T-cell (primary cell): ENCODE data around the gene SLC24A3. TPM values are rescaled to one million over a fixed set of nuclear protein-coding genes. Genes with fewer than 3 reads are reported as not detected.

ENCODE experiments used
- ATAC-seq, 4 experiments: fragments of 200-7000 bp in 3 of 4; fragments of 150-1000 bp in 1 of 4; cut with Tn5 transposase; replicated peaks in 1 of 4; 1 replicate in 3 of 4; 2 replicates in 1 of 4; pipeline ENCODE4 v1.10.0; 2021; ENCODE audit warnings: moderate library complexity in 3 of 4, mild to moderate bottlenecking in 2 of 4, moderate number of reproducible peaks in 1 of 4
- CTCF ChIA-PET, 2 donors: fragments of 300-600 bp; sonication (Branson Sonifier 250); formaldehyde crosslinking; loops; one replicate each; lab custom pipeline; 2022; ENCODE audit warnings: antibody characterized with exemption in 2 of 2; lab: Charles Lee
- POLR2A ChIA-PET, 2 donors: fragments of 300-600 bp; sonication (Branson Sonifier 250); formaldehyde crosslinking; loops; one replicate each; lab custom pipeline; 2022; ENCODE audit warnings: antibody characterized with exemption in 2 of 2; lab: Charles Lee
- DNase-seq, 35 experiments: peaks; one replicate each; pipeline versions ENCODE4 v3.0.0 to v3.0.0-alpha.2; 2013 to 2023
- H3K27ac ChIP-seq: one replicate; pipeline ENCODE4 v1.5.1; 2013; ENCODE audit warnings: low read length
- H3K27me3 ChIP-seq, 2 experiments: replicated peaks in 1 of 2; 1 replicate in 1 of 2; 2 replicates in 1 of 2; pipeline versions ENCODE4 v1.6.1 to v1.7.0; 2013; ENCODE audit warnings: low read length in 1 of 2, mixed read lengths in 1 of 2; ENCODE audit not compliant: control insufficient read depth in 2 of 2, insufficient read depth in 2 of 2; ENCODE audit errors: extremely low read depth in 1 of 2
- H3K36me3 ChIP-seq, 2 donors: 1 replicate in 1 of 2; 2 replicates in 1 of 2; pipeline versions ENCODE4 v1.6.1 to v1.7.0; 2013; ENCODE audit warnings: low read length in 1 of 2; ENCODE audit not compliant: control insufficient read depth in 2 of 2, insufficient read depth in 1 of 2; ENCODE audit errors: extremely low read depth in 1 of 2
- H3K4me1 ChIP-seq, 2 experiments: 1 replicate in 1 of 2; 2 replicates in 1 of 2; pipeline versions ENCODE4 v1.6.1 to v1.7.0; 2013; ENCODE audit warnings: low read length in 2 of 2, mixed read lengths in 1 of 2; ENCODE audit not compliant: insufficient read depth in 2 of 2, control insufficient read depth in 1 of 2; ENCODE audit errors: extremely low read depth in 1 of 2
- H3K4me3 ChIP-seq, 2 donors: 1 replicate in 1 of 2; 2 replicates in 1 of 2; pipeline versions ENCODE4 v1.5.1 to v1.7.0; 2013; ENCODE audit warnings: mild to moderate bottlenecking in 2 of 2, low read length in 1 of 2, moderate library complexity in 1 of 2; ENCODE audit not compliant: control insufficient read depth in 1 of 2; ENCODE audit errors: extremely low read depth in 1 of 2
- H3K9me3 ChIP-seq: 2 replicates; pipeline ENCODE4 v1.7.0; 2013
- H3K27ac Mint-ChIP-seq, 2 donors: one replicate each; pipeline ENCODE4 v1.8.0; 2020 to 2021; ENCODE audit warnings: mild to moderate bottlenecking in 2 of 2, mixed read lengths in 2 of 2
- H3K27me3 Mint-ChIP-seq, 2 donors: one replicate each; pipeline ENCODE4 v1.8.0; 2021 to 2022; ENCODE audit warnings: mixed read lengths in 2 of 2
- H3K36me3 Mint-ChIP-seq: one replicate; pipeline ENCODE4 v1.8.0; 2021; ENCODE audit warnings: mixed read lengths
- H3K4me1 Mint-ChIP-seq, 3 donors: one replicate each; pipeline ENCODE4 v1.8.0; 2020 to 2022; ENCODE audit warnings: mixed read lengths in 3 of 3, mild to moderate bottlenecking in 1 of 3
- H3K4me3 Mint-ChIP-seq, 3 donors: one replicate each; pipeline ENCODE4 v1.8.0; 2020 to 2022; ENCODE audit warnings: mild to moderate bottlenecking in 3 of 3, mixed read lengths in 3 of 3, moderate library complexity in 3 of 3
- H3K9me3 Mint-ChIP-seq, 3 donors: one replicate each; pipeline ENCODE4 v1.8.0; 2020 to 2022; ENCODE audit warnings: mixed read lengths in 3 of 3
- WGBS: methylation state at CpG from one replicate; pipeline ENCODE4 v1.1.5; 2013; ENCODE audit warnings: missing lambda C conversion rate; ENCODE audit not compliant: insufficient coverage; 5-methylcytosine and 5-hydroxymethylcytosine counted together
- total RNA-seq, 35 experiments: library from RNA in 6 of 35; stranded (reverse) in 6 of 35; fragments of 120-200 nt in 1 of 35; gene quantifications; one replicate each; pipeline versions ENCODE4 v1.2.1 to v1.2.4 and lab custom pipeline; 2013 to 2026

The SLC24A3 gene
- total RNA-seq, 5 donors from 2014 or later (not counting 1 experiment from before 2014, with no cell fraction given): 0.06 to 0.25 (median 0.12) TPM

GRCh38 chr20:19492116-19492515 lies 279.7 kb downstream of the SLC24A3 start:
- Histone ChIP-seq H3K4me3 (no peak overlapping the region), H3K4me1 (no peaks in the 10 kb centered on the region), H3K27me3 (no peaks in the 10 kb centered on the region), H3K27ac (no peak overlapping the region), H3K9me3 (no peaks in the 10 kb centered on the region), H3K36me3 (no peaks in the 10 kb centered on the region)
- WGBS: no CpG with 5 or more reads among the region's 3 CpGs
- Mint-ChIP-seq H3K9me3 (no peaks in the 10 kb centered on the region), H3K4me3 (no peak overlapping the region), H3K27ac (no peak overlapping the region), H3K27me3 (no peaks in the 10 kb centered on the region), H3K36me3 (no peaks in the 10 kb centered on the region), H3K4me1 (no peaks in the 10 kb centered on the region)
- CTCF ChIA-PET: no interaction called here
- POLR2A ChIA-PET: no interaction called here
- no peak for ATAC-seq
- no peak for DNase-seq

GRCh38 chr20:19492687-19493336 lies 280.4 kb downstream of the SLC24A3 start:
- POLR2A ChIA-PET: no interaction called here
- Mint-ChIP-seq H3K4me3 (no peak overlapping the region), H3K4me1 (no peaks in the 10 kb centered on the region), H3K27ac (no peak overlapping the region), H3K36me3 (no peaks in the 10 kb centered on the region), H3K9me3 (no peaks in the 10 kb centered on the region), H3K27me3 (no peaks in the 10 kb centered on the region)
- H3K4me3 ChIP-seq: no peak overlapping the region
- no peaks in the 10 kb centered on the region for H3K4me1 ChIP-seq
- no peak overlapping the region for H3K27ac ChIP-seq
- H3K9me3 ChIP-seq: no peaks in the 10 kb centered on the region
- H3K36me3 ChIP-seq: no peaks in the 10 kb centered on the region
- H3K27me3 ChIP-seq: no peaks in the 10 kb centered on the region
- DNase-seq (no peak), ATAC-seq (no peak)
- CTCF ChIA-PET: no interaction called here
- WGBS: 50% methylated on average over 2 of the region's 6 CpGs

- WGBS: 92% methylated on average over 2 of the region's 7 CpGs
- ATAC-seq (no peak), DNase-seq (no peak)
- Histone ChIP-seq H3K4me1 (no peaks in the 10 kb centered on the region), H3K36me3 (no peaks in the 10 kb centered on the region), H3K9me3 (no peaks in the 10 kb centered on the region), H3K27ac (no peak overlapping the region), H3K4me3 (no peak overlapping the region), H3K27me3 (no peaks in the 10 kb centered on the region)
- ChIA-PET CTCF (no interaction called here), POLR2A (no interaction called here)
- Mint-ChIP-seq H3K4me3 (no peak overlapping the region), H3K36me3 (no peaks in the 10 kb centered on the region), H3K9me3 (no peaks in the 10 kb centered on the region), H3K27me3 (no peaks in the 10 kb centered on the region), H3K4me1 (peaks cover 3 to 6% (median 3%) of the 10 kb centered on the region in 3 donors), H3K27ac (no peak overlapping the region)
Measured at GRCh38 chr20:19493794-19494495, 281.5 kb downstream of the SLC24A3 start.

- no peaks in the 10 kb centered on the region for H3K4me1 ChIP-seq
- H3K27ac Mint-ChIP-seq: no peak overlapping the region
- peaks cover 3 to 6% (median 3%) of the 10 kb centered on the region in 3 donors for H3K4me1 Mint-ChIP-seq
- no peak overlapping the region for H3K27ac ChIP-seq
- H3K9me3 ChIP-seq: no peaks in the 10 kb centered on the region
- H3K4me3 Mint-ChIP-seq: no peak overlapping the region
- H3K9me3 Mint-ChIP-seq: no peaks in the 10 kb centered on the region
- no peak overlapping the region for H3K4me3 ChIP-seq
- ATAC-seq (no peak), DNase-seq (no peak)
- no peaks in the 10 kb centered on the region for H3K36me3 Mint-ChIP-seq
- H3K27me3 ChIP-seq: no peaks in the 10 kb centered on the region
- ChIA-PET POLR2A (no interaction called here), CTCF (no interaction called here)
- H3K27me3 Mint-ChIP-seq: no peaks in the 10 kb centered on the region
- H3K36me3 ChIP-seq: no peaks in the 10 kb centered on the region
- WGBS: 74% methylated on average over 9 of the region's 12 CpGs
Measured at GRCh38 chr20:19495905-19496703, 283.7 kb downstream of the SLC24A3 start.

GRCh38 chr20:19497064-19497463 lies 284.6 kb downstream of the SLC24A3 start:
- Mint-ChIP-seq H3K27ac (no peak overlapping the region), H3K27me3 (peaks cover 2 to 4% of the 10 kb centered on the region in 2 donors), H3K9me3 (no peaks in the 10 kb centered on the region), H3K4me1 (peaks cover 3 to 6% (median 3%) of the 10 kb centered on the region in 3 donors), H3K36me3 (no peaks in the 10 kb centered on the region), H3K4me3 (no peak overlapping the region)
- Histone ChIP-seq H3K27me3 (no peaks in the 10 kb centered on the region), H3K4me1 (no peaks in the 10 kb centered on the region), H3K36me3 (no peaks in the 10 kb centered on the region), H3K27ac (no peak overlapping the region), H3K9me3 (no peaks in the 10 kb centered on the region), H3K4me3 (no peak overlapping the region)
- ChIA-PET CTCF (no interaction called here), POLR2A (no interaction called here)
- ATAC-seq (no peak), DNase-seq (no peak)
- 96% methylated on average over 5 of the region's 6 CpGs for whole genome bisulfite sequencing

GRCh38 chr20:19498756-19499155 lies 286.3 kb downstream of the SLC24A3 start:
- H3K27me3 ChIP-seq: no peaks in the 10 kb centered on the region
- Mint-ChIP-seq H3K4me3 (no peak overlapping the region), H3K4me1 (peaks cover 3 to 6% (median 3%) of the 10 kb centered on the region in 3 donors), H3K36me3 (no peaks in the 10 kb centered on the region), H3K9me3 (no peaks in the 10 kb centered on the region), H3K27ac (no peak overlapping the region), H3K27me3 (peaks cover 2 to 4% of the 10 kb centered on the region in 2 donors)
- 0% methylated on average over 2 of the region's 5 CpGs for WGBS
- CTCF ChIA-PET: no interaction called here
- DNase-seq (no peak), ATAC-seq (no peak)
- no peak overlapping the region for H3K4me3 ChIP-seq
- no peaks in the 10 kb centered on the region for H3K9me3 ChIP-seq
- H3K4me1 ChIP-seq: no peaks in the 10 kb centered on the region
- H3K27ac ChIP-seq: no peak overlapping the region
- POLR2A ChIA-PET: no interaction called here
- H3K36me3 ChIP-seq: no peaks in the 10 kb centered on the region
